Activated T-helper 1 cell treated with anti-CD3 and anti-CD28 coated beads, Interleukin-2, amount 50 U/mL, for 16 hours (primary cell): ENCODE results near the gene ADGRF5.

Experiments used
- DNase-seq, 2 donors: peaks; one replicate each; pipeline ENCODE4 v3.0.0-alpha.2; 2020; ENCODE audit warnings: low read depth in 1 of 2, low spot score in 1 of 2

ADGRF5 gene

GRCh38 chr6:46931416-46931815 lies 9.7 kb upstream of the ADGRF5 start:
- no peak for DNase-seq

DNA sequence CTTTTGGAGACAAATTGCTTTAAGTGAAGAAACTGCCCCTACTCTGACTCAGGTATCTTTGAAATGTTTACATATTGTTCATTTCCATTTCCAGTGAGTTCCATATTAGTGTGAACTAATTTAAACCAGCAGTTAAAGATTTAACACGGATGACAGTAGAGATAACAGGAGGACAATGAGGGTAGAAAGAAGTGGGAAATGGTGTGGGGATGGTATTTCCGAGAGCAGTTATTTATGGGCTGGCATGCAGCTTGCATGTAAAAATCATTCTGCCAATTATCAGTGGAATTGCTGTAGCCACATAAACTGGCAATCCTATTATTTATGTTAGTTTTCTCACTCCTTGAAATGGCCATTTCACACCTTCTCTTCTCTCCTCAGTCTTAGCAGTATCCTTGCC lies 8.6 kb upstream of the ADGRF5 start:
- no peak for DNase-seq

DNA sequence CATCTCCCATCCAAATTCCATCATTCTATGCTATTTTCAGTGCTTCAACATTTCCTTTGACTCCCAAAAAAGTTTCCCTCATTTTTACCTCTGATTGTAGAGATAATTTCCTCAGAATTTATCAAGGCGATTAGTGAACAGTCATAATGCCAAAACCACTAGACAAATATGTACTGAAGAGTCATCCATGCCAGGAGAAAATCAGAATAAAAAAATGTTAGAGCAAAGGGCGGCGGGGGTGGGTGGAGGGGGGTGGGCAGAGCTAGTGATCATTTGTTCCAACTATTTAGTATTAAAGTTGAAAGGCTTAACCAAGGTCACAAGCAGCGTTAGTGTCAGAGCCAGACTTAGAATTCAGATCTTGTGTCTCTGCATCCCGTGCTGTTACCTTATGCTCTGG lies 5.3 kb upstream of the ADGRF5 start:
- DNase-seq: no peak

DNA sequence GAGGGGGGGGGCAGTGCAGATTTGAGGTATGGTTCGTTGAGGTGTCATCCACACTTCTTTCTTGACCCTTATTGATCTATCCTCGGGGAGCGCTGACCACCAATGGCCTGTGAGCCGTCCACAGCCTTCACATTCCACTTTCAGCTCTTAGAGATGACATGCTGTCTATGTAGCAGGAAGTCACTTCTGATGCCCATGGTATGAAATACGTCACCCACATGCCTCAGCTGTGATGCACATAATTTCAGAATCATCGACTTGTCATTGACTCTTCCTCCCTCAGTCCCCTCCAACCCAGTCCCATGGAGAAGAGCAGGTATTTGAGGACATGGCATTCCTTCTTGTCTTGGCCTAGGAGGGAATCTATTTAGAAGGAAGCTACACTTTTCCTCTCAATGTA lies 4.7 kb upstream of the ADGRF5 start:
- no peak for DNase-seq

GRCh38 chr6:46925563-46926253 lies 4.0 kb upstream of the ADGRF5 start:
- no peak for DNase-seq

GRCh38 chr6:46923476-46923875 lies 1.7 kb upstream of the ADGRF5 start:
- no peak for DNase-seq

DNA sequence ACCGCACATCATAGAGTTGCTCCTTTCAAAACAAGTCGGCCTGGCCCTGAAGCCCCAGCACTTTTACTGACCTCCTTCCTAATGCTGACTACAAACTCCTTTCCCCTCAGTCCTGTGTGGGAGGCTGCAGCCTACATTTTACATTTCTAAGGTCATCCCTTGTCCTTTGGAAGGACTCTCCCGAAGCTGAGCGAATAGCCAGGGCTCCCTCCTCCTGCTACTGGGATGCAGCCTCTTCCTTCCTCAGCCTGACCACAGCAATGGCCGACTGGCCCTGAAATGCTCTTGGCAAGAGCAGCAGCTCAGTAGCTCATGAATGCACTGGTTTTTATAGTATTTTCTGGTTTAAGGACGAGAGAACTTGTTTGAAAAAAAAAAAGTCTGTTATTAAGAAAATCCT lies 679 bp downstream of the ADGRF5 start:
- no peak for DNase-seq

DNA sequence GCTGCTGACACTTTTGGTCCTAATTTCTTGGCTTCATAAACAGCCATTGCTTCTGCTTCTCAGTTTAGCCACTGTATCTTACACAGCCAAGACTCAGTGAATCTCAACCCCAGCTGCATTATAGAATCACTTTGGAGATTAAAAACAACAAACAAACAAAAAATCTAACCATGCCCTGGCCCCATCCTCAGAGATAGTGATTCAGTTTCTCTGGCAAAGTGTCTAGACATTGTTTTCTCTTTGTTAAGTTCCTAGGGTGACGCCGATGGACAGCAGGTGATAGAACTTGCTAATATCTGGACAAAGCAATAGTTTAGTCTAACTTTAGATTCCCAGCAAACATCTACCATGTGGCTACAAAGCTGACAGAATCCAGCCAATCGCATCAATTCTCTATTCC lies 2.9 kb downstream of the ADGRF5 start:
- no peak for DNase-seq

DNA sequence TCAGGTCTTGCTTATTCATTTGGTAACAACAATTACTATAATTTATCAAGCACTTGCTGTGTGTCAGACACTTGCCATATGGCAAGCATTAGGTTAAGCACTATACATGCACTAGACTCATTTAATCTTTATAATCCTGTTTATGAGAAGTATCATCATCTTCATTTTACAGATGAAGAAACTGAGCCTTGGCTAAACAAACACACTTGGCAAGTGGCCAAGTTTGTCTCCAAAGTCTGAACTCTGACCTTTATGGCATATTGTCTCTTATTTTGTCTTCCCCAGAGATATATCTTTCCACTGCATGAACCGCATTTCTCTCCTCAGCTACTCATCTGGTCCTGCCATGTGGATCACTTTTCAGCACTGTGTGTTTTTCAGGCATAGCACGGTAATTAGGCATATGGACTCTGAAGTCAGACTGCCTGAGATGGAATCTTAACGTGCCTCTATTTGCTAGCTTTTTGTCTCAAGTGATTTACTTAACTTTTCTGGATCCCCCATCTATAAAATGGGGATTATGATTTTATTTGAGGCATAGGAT lies 4.7 kb downstream of the ADGRF5 start:
- DNase-seq: no peak

- DNase-seq: no peak
Observed at GRCh38 chr6:46915866-46916265, 5.9 kb downstream of the ADGRF5 start.

DNA sequence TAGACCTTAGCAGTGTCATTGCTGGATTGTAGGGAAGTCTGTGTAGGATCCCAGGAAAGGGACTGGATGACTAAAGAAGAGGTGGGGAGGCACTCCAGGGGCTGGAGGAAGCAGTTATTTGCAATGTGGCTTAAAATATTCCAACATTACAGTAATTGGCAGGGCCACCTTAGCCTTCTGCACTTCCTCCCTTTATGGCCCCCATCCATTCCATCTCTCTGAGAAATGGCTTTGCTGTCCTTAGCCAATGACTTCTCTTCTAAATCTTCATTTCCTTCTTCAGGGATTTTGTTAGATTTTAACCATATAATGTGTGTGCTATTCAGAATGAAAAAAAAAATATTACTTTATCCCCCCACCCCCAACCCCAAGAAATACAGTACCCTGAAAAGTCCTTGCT lies 6.4 kb downstream of the ADGRF5 start:
- no peak for DNase-seq

DNA sequence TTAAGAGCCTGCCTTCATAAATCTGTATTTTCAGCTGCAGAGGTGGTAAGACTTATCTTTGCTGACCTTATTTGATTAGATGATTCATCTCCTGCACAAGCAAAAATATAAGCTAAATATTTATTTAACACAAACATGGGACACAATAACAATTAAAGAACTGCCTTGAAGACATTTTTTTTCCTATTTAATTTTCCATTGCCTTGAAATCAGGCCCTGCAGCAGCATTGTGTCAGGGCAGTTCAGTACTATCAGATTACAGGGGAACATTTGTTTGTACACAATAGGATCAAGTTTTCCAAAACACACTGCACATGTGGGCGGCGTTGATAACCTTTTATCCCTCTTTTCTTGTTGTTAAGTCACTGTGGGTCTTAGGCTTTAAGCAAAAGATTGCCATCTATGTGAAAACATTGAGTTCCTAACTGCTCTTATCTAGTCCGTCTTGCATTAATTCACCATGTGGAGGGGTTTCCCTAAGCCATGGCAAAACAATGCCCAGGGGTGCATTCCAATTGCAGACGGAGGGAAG lies 7.4 kb downstream of the ADGRF5 start:
- no peak for DNase-seq

GRCh38 chr6:46909371-46909770 lies 12.4 kb downstream of the ADGRF5 start:
- DNase-seq: no peak

- no peak for DNase-seq
Observed at GRCh38 chr6:46906776-46907175, 15.0 kb downstream of the ADGRF5 start.

DNA sequence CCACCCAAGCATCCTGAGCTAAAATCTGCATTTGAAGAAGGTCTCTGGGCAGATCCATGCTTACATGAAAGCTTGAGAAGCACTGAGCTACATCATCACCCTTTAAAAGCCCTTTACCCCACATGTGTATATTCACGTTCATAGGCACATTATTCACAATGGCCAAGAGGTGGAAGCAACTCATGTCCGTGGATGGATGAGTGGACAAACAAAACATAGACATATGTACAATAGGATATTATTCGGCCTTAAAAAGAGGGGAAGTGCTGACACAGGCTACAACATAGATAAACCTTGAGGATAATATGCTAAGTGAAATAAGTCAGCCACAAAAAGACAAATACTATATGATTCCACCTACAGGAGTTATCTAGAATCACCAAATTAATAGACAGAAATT lies 17.6 kb downstream of the ADGRF5 start:
- no peak for DNase-seq

DNA sequence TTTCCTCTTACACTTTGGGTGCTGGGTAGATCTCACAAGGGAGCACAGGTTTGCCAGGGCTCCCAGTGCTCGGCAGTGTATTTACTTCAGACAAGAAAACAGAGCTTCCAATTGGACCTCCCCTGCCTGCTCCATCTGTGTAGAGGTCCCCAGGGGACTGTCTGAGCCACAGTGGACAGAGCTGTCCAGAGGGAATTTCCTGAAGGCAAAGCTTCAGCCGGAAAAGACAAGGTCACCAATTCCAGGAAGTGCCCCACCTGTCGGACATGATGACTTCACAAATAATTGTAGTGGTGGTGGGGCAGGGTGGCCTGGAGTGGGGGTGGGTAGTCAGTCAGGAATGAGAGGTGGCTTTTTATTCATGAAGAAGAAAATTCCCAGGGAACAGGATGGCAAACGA lies 18.6 kb downstream of the ADGRF5 start:
- DNase-seq: no peak

DNA sequence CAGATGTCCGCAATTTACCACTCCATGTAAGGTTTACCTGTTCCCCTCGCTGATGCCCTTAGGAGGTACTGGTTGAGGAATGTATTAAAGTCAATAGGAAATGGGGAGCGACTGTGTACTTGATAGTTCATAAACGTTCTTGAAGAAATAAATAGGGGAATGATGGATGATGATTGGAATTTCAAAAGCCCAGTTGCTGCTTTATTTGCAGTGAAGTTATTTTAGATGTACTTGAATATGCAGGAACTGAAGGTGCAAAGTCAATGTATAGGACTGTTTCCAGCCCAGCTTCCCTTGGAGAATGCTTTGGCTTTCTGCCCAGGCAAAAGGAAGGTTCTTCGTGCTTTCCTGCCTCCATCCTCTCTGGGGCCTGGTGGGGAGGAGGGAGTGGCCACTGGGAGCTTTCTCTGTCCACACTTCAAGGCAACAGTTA lies 19.8 kb downstream of the ADGRF5 start:
- no peak for DNase-seq

- DNase-seq: no peak
Observed at GRCh38 chr6:46900266-46900665, 21.5 kb downstream of the ADGRF5 start.

DNA sequence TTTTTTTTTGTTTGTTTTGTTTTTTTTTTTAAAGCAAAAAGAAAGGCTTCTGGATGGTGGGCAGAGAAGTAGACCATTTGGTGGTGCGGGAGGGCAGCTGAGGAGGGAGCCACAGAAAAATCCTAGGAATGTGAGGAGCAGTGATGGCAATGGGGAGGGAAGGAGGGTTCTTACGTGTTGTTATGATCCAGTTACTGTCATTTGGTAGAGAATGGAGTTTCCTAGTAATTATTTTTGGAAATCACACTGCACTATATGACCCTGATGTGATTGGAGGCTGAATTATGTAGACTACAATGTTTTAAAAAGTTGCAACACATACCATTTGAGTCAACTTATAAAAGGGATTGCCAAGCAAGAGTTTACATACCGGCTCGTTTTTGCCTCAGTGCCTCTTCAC lies 22.1 kb downstream of the ADGRF5 start:
- DNase-seq: no peak

GRCh38 chr6:46898006-46898405 lies 23.7 kb downstream of the ADGRF5 start:
- DNase-seq: no peak

- DNase-seq: no peak
Observed at GRCh38 chr6:46896871-46897270, 24.9 kb downstream of the ADGRF5 start.

DNA sequence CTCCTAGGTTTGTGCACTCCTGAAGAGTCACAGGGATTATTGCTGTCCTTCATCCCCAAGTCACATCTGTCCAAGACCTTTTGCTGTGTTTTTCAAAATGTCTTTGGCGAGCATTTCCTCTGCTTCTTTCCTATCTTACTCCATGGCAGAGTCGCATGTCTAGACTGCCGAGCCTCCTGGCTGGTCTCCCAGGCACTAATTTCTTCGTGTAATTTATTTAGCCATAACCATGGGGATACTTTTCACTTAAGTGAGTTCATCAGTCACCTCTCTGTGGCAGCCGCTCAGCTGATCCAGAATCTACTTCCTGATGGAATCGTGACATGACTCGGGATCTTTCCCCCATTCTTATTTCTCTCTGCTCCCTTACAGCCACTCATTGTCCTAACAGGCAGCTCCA lies 25.8 kb downstream of the ADGRF5 start:
- DNase-seq: no peak

GRCh38 chr6:46894433-46894832 lies 27.3 kb downstream of the ADGRF5 start:
- DNase-seq: no peak
